IMR-90 (cell line): ENCODE measurements around the gene UBAP2L. TPM values are rescaled to one million over a fixed set of nuclear protein-coding genes. Genes with fewer than 3 reads are reported as not detected.

ENCODE experiments used
- ATAC-seq: fragments of 200-7000 bp; cut with Tn5 transposase; 2 replicates; pipeline ENCODE4 v1.9.1; 2020; ENCODE audit warnings: low read depth, mild to moderate bottlenecking, moderate library complexity
- BruUV-seq: library from RNA; stranded (reverse); fragments of 400-500 nt; replicated peaks from 2 replicates; lab custom pipeline; 2021; lab: Mats Ljungman, UMichigan
- CTCF ChIA-PET: fragments of 300-600 bp; formaldehyde crosslinking; extraction: SDS; loops from one replicate; lab custom pipeline; 2021; ENCODE audit warnings: antibody characterized with exemption; lab: Yijun Ruan, JAX
- POLR2A ChIA-PET: fragments of 300-600 bp; sonication (Branson Sonifier 250); formaldehyde crosslinking; loops from one replicate; lab custom pipeline; 2022; ENCODE audit warnings: antibody characterized with exemption; ENCODE audit not compliant: unreplicated experiment; lab: Charles Lee
- DNase-seq: peaks from one replicate; pipeline ENCODE4 v3.0.0; 2013
- H2AFZ ChIP-seq: replicated peaks from 2 replicates; pipeline ENCODE3; 2013; ENCODE audit warnings: low read length, mild to moderate bottlenecking; ENCODE audit not compliant: poor library complexity
- H2AK5ac ChIP-seq: 2 replicates; pipeline ENCODE4 v1.6.1; 2013; ENCODE audit warnings: low read depth, low read length, inconsistent platforms
- H2AK9ac ChIP-seq: replicated peaks from 2 replicates; pipeline ENCODE3; 2013; ENCODE audit warnings: mild to moderate bottlenecking, low read depth, low read length, moderate library complexity; ENCODE audit not compliant: poor library complexity
- H2BK120ac ChIP-seq: 2 replicates; pipeline ENCODE4 v1.6.1; 2013; ENCODE audit warnings: low read depth, low read length, inconsistent platforms
- H2BK15ac ChIP-seq: 3 replicates; pipeline ENCODE4 v1.6.1; 2013; ENCODE audit warnings: low read depth, low read length, inconsistent platforms
- H2BK20ac ChIP-seq: 2 replicates; pipeline ENCODE4 v1.6.1; 2013; ENCODE audit warnings: low read depth, mild to moderate bottlenecking, inconsistent platforms, low read length, moderate library complexity
- H2BK5ac ChIP-seq: 2 replicates; pipeline ENCODE4 v1.6.1; 2013; ENCODE audit warnings: mild to moderate bottlenecking, low read depth, low read length, inconsistent platforms; ENCODE audit not compliant: poor library complexity, severe bottlenecking
- H3K14ac ChIP-seq: replicated peaks from 2 replicates; pipeline ENCODE4 v1.6.1; 2013; ENCODE audit warnings: low read depth, low read length, inconsistent platforms
- H3K18ac ChIP-seq: 2 replicates; pipeline ENCODE4 v1.6.1; 2013; ENCODE audit warnings: low read depth, low read length, control low read depth
- H3K23ac ChIP-seq: 2 replicates; pipeline ENCODE4 v1.6.1; 2013; ENCODE audit warnings: low read depth, low read length, inconsistent platforms
- H3K27ac ChIP-seq: 2 replicates; pipeline ENCODE4 v1.5.1; 2013; ENCODE audit warnings: mild to moderate bottlenecking, control low read depth, low read length; ENCODE audit not compliant: insufficient read depth
- H3K27me3 ChIP-seq: 2 replicates; pipeline ENCODE4 v1.6.1; 2013; ENCODE audit warnings: low read length; ENCODE audit not compliant: control insufficient read depth, insufficient read depth
- H3K36me3 ChIP-seq: 2 replicates; pipeline ENCODE4 v1.6.1; 2013; ENCODE audit warnings: low read length, mixed read lengths; ENCODE audit not compliant: control insufficient read depth, insufficient read depth
- H3K4ac ChIP-seq: 2 replicates; pipeline ENCODE4 v1.6.1; 2013; ENCODE audit warnings: low read depth, low read length, inconsistent platforms
- H3K4me1 ChIP-seq: 2 replicates; pipeline ENCODE4 v1.6.1; 2013; ENCODE audit warnings: low read length, mixed read lengths; ENCODE audit not compliant: control insufficient read depth, insufficient read depth
- H3K4me2 ChIP-seq: 2 replicates; pipeline ENCODE4 v1.6.1; 2013; ENCODE audit warnings: low read depth, mild to moderate bottlenecking, control low read depth, low read length, moderate library complexity
- H3K4me3 ChIP-seq: 2 replicates; pipeline ENCODE4 v1.5.1; 2013; ENCODE audit warnings: low read depth, mild to moderate bottlenecking, control low read depth, low read length, moderate library complexity; ENCODE audit not compliant: insufficient read depth
- H3K56ac ChIP-seq: 2 replicates; pipeline ENCODE4 v1.6.1; 2013; ENCODE audit warnings: low read length, inconsistent platforms; ENCODE audit not compliant: insufficient read depth; ENCODE audit errors: extremely low read depth
- H3K79me1 ChIP-seq, 2 experiments: 2 replicates each; pipeline ENCODE4 v1.6.1; 2013; ENCODE audit warnings: low read length in 2 of 2, inconsistent platforms in 1 of 2, low read depth in 1 of 2
- H3K9ac ChIP-seq: 2 replicates; pipeline ENCODE4 v1.6.1; 2013; ENCODE audit warnings: low read depth, low read length, control low read depth
- H3K9me1 ChIP-seq: 2 replicates; pipeline ENCODE4 v1.6.1; 2013; ENCODE audit warnings: low read length, inconsistent platforms; ENCODE audit not compliant: insufficient read depth
- H3K9me3 ChIP-seq: 2 replicates; pipeline ENCODE4 v1.6.1; 2013; ENCODE audit warnings: low read length; ENCODE audit not compliant: control insufficient read depth, insufficient read depth
- H4K20me1 ChIP-seq: 2 replicates; pipeline ENCODE4 v1.6.1; 2013; ENCODE audit warnings: low read length, inconsistent platforms; ENCODE audit not compliant: insufficient read depth
- H4K5ac ChIP-seq: 2 replicates; pipeline ENCODE4 v1.6.1; 2013; ENCODE audit warnings: mild to moderate bottlenecking, low read depth, low read length, control low read depth
- H4K8ac ChIP-seq, 2 experiments: 2 replicates each; pipeline ENCODE4 v1.6.1; 2013; ENCODE audit warnings: low read depth in 2 of 2, low read length in 2 of 2, control low read depth in 1 of 2, inconsistent platforms in 1 of 2
- H4K91ac ChIP-seq: 2 replicates; pipeline ENCODE4 v1.6.1; 2013; ENCODE audit warnings: low read depth, low read length, inconsistent platforms; ENCODE audit not compliant: insufficient read depth
- CEBPB ChIP-seq: IDR thresholded peaks from 2 replicates; pipeline ENCODE4 v1.6.1; 2012; ENCODE audit warnings: low read depth, low read length, improper control_type of control experiment
- MAFK ChIP-seq: IDR thresholded peaks from 2 replicates; pipeline ENCODE4 v1.6.1; 2012; ENCODE audit warnings: low read depth, low read length, improper control_type of control experiment
- WGBS, 2 experiments: methylation state at CpG; one replicate each; pipeline versions ENCODE4 v1.1.5 to v1.1.7; 2013; ENCODE audit warnings: missing lambda C conversion rate in 2 of 2; ENCODE audit not compliant: insufficient read length in 1 of 2; ENCODE audit errors: extremely low coverage in 2 of 2; 5-methylcytosine and 5-hydroxymethylcytosine counted together
- dilution Hi-C: fragments of 300-500 bp; cut with HindIII; formaldehyde crosslinking; loops from one replicate; pipeline ENCODE4 v1.14.3; 2018; ENCODE audit warnings: low sequenced_read_pairs; ENCODE audit not compliant: unreplicated experiment
- in situ Hi-C: fragments of 300-500 bp; cut with MboI; formaldehyde crosslinking; loops from 3 replicates; pipeline ENCODE4 v1.14.3; 2019; ENCODE audit warnings: low sequenced_read_pairs, inconsistent platforms, mixed read lengths
- intact Hi-C: fragments of 100-400 bp; cut with micrococcal nuclease; formaldehyde crosslinking; loops from 2 replicates; pipeline ENCODE4 v1.10.0; 2022
- polyA plus RNA-seq, 3 experiments: library from polyadenylated mRNA; depleted of rRNA; stranded (reverse); fragments of >200 nt; gene quantifications; 2 replicates each; pipeline ENCODE4 v1.2.3, GENCODE V29; 2012; ENCODE audit warnings: low replicate concordance in 1 of 3
- total RNA-seq: library from RNA; depleted of rRNA; stranded (reverse); fragments of >200 nt; gene quantifications from 2 replicates; pipeline ENCODE4 v1.2.3, GENCODE V29; 2012

UBAP2L gene
- total and polyA plus RNA-seq, 2 of the 4 experiments (the other 2 are of a cell fraction) = 57.5 to 149 TPM

- WGBS, 2 experiments = no CpG with 5 or more reads among the region's 5 CpGs
- no peak overlapping the region for H3K27ac ChIP-seq
- no peak overlapping the region for H2BK5ac ChIP-seq
- H2AK5ac ChIP-seq = no peak overlapping the region
- H3K4me2 ChIP-seq = no peak overlapping the region
- in situ Hi-C loops (no loop called here), intact Hi-C loops (no loop called here), dilution Hi-C loops (no loop called here)
- H3K9me3 ChIP-seq = no peaks in the 10 kb centered on the region
- peaks cover 16 to 34% of the 10 kb centered on the region in 2 experiments for H3K79me1 ChIP-seq
- H2BK120ac ChIP-seq = no peak overlapping the region
- ATAC-seq = no peak
- peaks cover 3% of the 10 kb centered on the region for H4K20me1 ChIP-seq
- H2BK20ac ChIP-seq = no peak overlapping the region
- no peaks in the 10 kb centered on the region for H3K27me3 ChIP-seq
- no peak overlapping the region for H4K5ac ChIP-seq
- peaks cover 2% of the 10 kb centered on the region; the same call in 1 of the 2 replicates for H3K4me1 ChIP-seq
- no peak overlapping the region for H3K14ac ChIP-seq
- TF ChIP-seq MAFK (no peak), CEBPB (peak; percentile 34)
- H3K4ac ChIP-seq = no peak overlapping the region
- no peak overlapping the region for H4K8ac ChIP-seq
- no peak overlapping the region for H2BK15ac ChIP-seq
- peaks cover 5% of the 10 kb centered on the region for H3K9me1 ChIP-seq
- CTCF ChIA-PET = interaction anchor here (0.6 kb wide), 1 partner anchor 223 kb away, joined by 4 read pairs; the partner anchor contains the start of gene RAB13
- H3K9ac ChIP-seq = no peak overlapping the region
- H2AFZ ChIP-seq = no peak overlapping the region
- H3K4me3 ChIP-seq = no peak overlapping the region
- H3K56ac ChIP-seq = no peak overlapping the region
- H2AK9ac ChIP-seq = no peak overlapping the region
- POLR2A ChIA-PET = no interaction called here
- H3K18ac ChIP-seq = no peak overlapping the region
- BruUV-seq = no TSS peak
- H3K36me3 ChIP-seq = peaks cover 54% of the 10 kb centered on the region
- no peak overlapping the region for H4K91ac ChIP-seq
- no peak for DNase-seq
- no peak overlapping the region for H3K23ac ChIP-seq
Measured at GRCh38 chr1:154208677-154209388, 11.9 kb upstream of the UBAP2L start.
